Stimulated activated CD8-positive, alpha-beta memory T cell treated with anti-CD3 and anti-CD28 coated beads, Interleukin-7, amount 100 ng/mL, for 24 hours (primary cell): ENCODE data around the gene FBXO17.

Experiments used
- DNase-seq: peaks from one replicate; pipeline ENCODE4 v3.0.0-alpha.2; 2020; ENCODE audit warnings: low read depth

FBXO17 gene

DNA sequence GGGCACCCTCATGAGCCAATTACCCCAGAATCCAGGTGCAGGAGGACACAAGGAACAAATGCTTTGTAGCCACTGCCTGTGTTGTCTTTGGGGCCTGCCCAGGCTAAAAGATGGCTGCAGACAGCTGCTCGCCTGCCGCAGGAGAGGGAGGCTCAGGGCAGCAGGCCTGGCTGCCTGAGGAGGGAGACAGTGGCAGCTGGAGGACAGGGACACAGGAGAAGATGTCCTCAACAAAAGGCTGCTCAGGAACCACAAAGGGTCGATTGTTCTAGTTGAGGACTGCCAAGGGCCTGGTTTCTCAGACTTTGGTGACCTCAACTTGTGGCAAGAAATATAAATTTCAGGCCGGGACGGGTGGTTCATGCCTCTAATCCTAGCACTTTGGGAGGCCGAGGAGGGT lies 83.8 kb downstream of the FBXO17 start:
- no peak for DNase-seq
